Parathyroid adenoma (tissue), 2 donors: ENCODE data around the gene ZBTB38.

Experiments
- H2AFZ ChIP-seq: fragments of 300-600 bp; sonication (generic); one replicate; pipeline ENCODE4 v1.7.0; 2017; ENCODE audit warnings: antibody characterized with exemption, mild to moderate bottlenecking
- H3K27ac ChIP-seq: fragments of 300-600 bp; sonication (generic); one replicate; pipeline ENCODE4 v1.7.0; 2017
- H3K27me3 ChIP-seq: fragments of 300-600 bp; sonication (generic); one replicate; pipeline ENCODE4 v1.7.0; 2017; ENCODE audit warnings: low read length; ENCODE audit not compliant: control insufficient read depth, insufficient read depth
- H3K36me3 ChIP-seq: fragments of 300-600 bp; sonication (generic); one replicate; pipeline ENCODE4 v1.7.0; 2017; ENCODE audit warnings: low read length; ENCODE audit not compliant: control insufficient read depth, insufficient read depth
- H3K4me1 ChIP-seq: fragments of 300-600 bp; sonication (generic); one replicate; pipeline ENCODE4 v1.7.0; 2017; ENCODE audit warnings: control low read depth
- H3K4me2 ChIP-seq: fragments of 300-600 bp; sonication (generic); one replicate; pipeline ENCODE4 v1.7.0; 2017; ENCODE audit warnings: low read length
- H3K4me3 ChIP-seq: fragments of 300-600 bp; sonication (generic); one replicate; pipeline ENCODE4 v1.7.0; 2017; ENCODE audit warnings: low read depth, low read length
- H3K79me2 ChIP-seq: fragments of 300-600 bp; sonication (generic); one replicate; pipeline ENCODE4 v1.7.0; 2017; ENCODE audit warnings: control low read depth
- H3K9ac ChIP-seq: fragments of 300-600 bp; sonication (generic); one replicate; pipeline ENCODE4 v1.7.0; 2017; ENCODE audit warnings: mild to moderate bottlenecking
- H3K9me3 ChIP-seq: fragments of 300-600 bp; sonication (generic); one replicate; pipeline ENCODE4 v1.7.0; 2017; ENCODE audit warnings: low read length; ENCODE audit not compliant: control insufficient read depth
- CTCF ChIP-seq: fragments of 300-600 bp; sonication (generic); IDR thresholded peaks from one replicate; pipeline ENCODE4 v1.7.0; 2017; ENCODE audit warnings: antibody characterized with exemption, mild to moderate bottlenecking
- donor health status: primary hyperparathyroidism.

Gene ZBTB38

GRCh38 chr3:141348837-141349236 is 19.5 kb upstream of the ZBTB38 start:
- no peaks in the 10 kb centered on the region for H3K4me1 ChIP-seq
- H2AFZ ChIP-seq: no peak overlapping the region
- H3K36me3 ChIP-seq: no peaks in the 10 kb centered on the region
- no peaks in the 10 kb centered on the region for H3K9me3 ChIP-seq
- H3K27me3 ChIP-seq: no peaks in the 10 kb centered on the region
- no peaks in the 10 kb centered on the region for H3K79me2 ChIP-seq
- no peak overlapping the region for H3K9ac ChIP-seq
- H3K27ac ChIP-seq: no peak overlapping the region
- TF ChIP-seq CTCF: no peak
- H3K4me3 ChIP-seq: no peak overlapping the region
- no peak overlapping the region for H3K4me2 ChIP-seq

DNA sequence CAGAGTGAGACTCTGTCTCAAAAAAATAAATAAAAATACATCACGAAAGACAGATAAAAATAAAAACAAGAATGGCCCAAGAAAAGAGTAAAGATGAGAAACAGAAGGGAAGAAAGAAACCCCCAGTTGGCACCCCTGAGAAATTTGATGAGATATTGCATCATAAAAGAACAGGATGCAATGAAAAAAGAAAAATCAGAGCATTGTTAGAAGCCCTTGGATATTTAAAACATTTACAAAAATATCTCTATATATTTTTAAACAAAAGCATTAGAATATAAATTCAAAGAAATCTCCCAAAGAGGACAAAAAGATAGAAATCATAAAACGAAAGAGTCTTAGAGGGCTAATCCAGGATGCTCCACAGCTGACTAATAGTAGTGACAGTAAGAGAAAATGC is 18.6 kb upstream of the ZBTB38 start:
- no peak overlapping the region for H3K27ac ChIP-seq
- no peaks in the 10 kb centered on the region for H3K4me1 ChIP-seq
- H3K79me2 ChIP-seq: no peaks in the 10 kb centered on the region
- H3K36me3 ChIP-seq: no peaks in the 10 kb centered on the region
- H2AFZ ChIP-seq: no peak overlapping the region
- TF ChIP-seq CTCF: no peak
- H3K4me3 ChIP-seq: no peak overlapping the region
- no peaks in the 10 kb centered on the region for H3K27me3 ChIP-seq
- no peaks in the 10 kb centered on the region for H3K9me3 ChIP-seq
- H3K4me2 ChIP-seq: no peak overlapping the region
- no peak overlapping the region for H3K9ac ChIP-seq

DNA sequence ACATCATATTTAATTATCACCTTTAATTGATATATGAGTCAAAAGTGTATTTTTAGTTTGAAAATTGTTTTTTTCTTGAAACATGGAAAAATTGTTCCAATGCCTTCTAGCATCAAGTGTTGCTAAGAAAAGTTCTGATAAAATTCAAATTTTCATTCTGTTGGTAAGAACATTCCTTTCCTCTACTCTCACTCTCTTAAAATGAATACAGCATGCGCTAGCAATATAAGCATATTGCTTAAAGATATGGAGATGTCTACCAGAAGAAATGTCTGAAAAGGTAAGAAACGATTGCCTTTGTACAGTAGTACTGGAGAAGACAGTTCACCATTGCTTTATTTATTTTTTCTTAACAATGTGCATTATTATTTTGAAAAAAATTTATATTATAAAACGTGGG is 17.6 kb upstream of the ZBTB38 start:
- Histone ChIP-seq H3K4me2 (no peak overlapping the region), H3K27ac (no peak overlapping the region), H3K4me1 (no peaks in the 10 kb centered on the region), H3K9me3 (no peaks in the 10 kb centered on the region), H3K27me3 (no peaks in the 10 kb centered on the region), H2AFZ (no peak overlapping the region), H3K36me3 (no peaks in the 10 kb centered on the region), H3K79me2 (no peaks in the 10 kb centered on the region), H3K9ac (no peak overlapping the region), H3K4me3 (no peak overlapping the region)
- no peak for TF ChIP-seq CTCF

DNA sequence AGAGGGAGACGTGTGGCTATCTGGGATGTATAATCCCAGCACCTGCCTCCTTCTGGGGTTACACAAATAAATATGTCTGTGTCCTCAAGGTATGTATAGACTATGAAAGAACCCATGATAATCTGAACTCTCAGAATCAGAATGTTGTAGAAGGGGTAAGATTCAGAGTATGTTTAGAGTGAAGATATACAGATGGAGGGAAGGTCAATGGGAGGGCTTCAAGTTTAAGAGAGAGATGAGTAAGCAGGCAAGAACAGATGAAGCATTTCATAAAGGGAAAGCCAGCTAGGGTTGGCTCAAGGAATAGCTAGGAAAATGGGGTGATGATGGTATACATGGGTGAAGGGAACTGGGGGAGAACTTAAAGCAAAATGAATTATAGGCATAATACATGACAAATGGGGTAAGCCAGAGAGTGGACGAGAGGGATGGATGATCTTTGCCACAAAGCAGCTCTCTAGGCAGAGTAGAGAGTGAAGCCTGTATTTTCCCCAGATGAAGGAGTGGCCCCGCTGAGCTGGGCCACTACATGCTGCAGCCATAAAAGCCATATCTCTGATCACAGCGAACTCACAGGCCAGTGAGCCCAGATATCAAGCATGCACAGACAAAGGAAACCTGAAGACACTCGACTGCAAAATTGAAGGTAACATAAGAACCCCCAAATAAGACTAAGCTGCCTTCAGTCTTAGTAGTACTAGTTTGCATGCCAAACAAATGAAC is 15.9 kb upstream of the ZBTB38 start:
- no peaks in the 10 kb centered on the region for H3K36me3 ChIP-seq
- no peak overlapping the region for H3K27ac ChIP-seq
- no peak for TF ChIP-seq CTCF
- H3K4me3 ChIP-seq: no peak overlapping the region
- H2AFZ ChIP-seq: no peak overlapping the region
- no peaks in the 10 kb centered on the region for H3K27me3 ChIP-seq
- no peaks in the 10 kb centered on the region for H3K4me1 ChIP-seq
- H3K9me3 ChIP-seq: no peaks in the 10 kb centered on the region
- H3K79me2 ChIP-seq: no peaks in the 10 kb centered on the region
- H3K9ac ChIP-seq: no peak overlapping the region
- no peak overlapping the region for H3K4me2 ChIP-seq
